Astrocyte (in vitro differentiated cells and primary cell): ENCODE results near the gene SRMS. TPM values are rescaled to one million over a fixed set of nuclear protein-coding genes. Genes with fewer than 3 reads are reported as not detected.

ENCODE experiments used
- DNase-seq: peaks from one replicate; pipeline ENCODE4 v3.0.0-alpha.2; 2010; ENCODE audit warnings: low read depth
- FAIRE-seq: peaks from 2 replicates; lab custom pipeline; 2011; peaks lifted over from hg19 to GRCh38; lab: Jason Lieb, UNC
- H2AFZ ChIP-seq: 2 replicates; pipeline ENCODE4 v1.6.0; 2012; ENCODE audit warnings: low read depth, low read length, inconsistent platforms
- H3K27ac ChIP-seq: 2 replicates; pipeline ENCODE4 v1.5.1; 2011; ENCODE audit warnings: low read depth, low read length, inconsistent platforms
- H3K27me3 ChIP-seq: 2 replicates; pipeline ENCODE4 v1.6.0; 2011; ENCODE audit warnings: low read length, inconsistent platforms; ENCODE audit not compliant: insufficient read depth
- H3K36me3 ChIP-seq: 2 replicates; pipeline ENCODE4 v1.5.1; 2011; ENCODE audit warnings: low read length, inconsistent platforms; ENCODE audit not compliant: insufficient read depth
- H3K4me1 ChIP-seq: 2 replicates; pipeline ENCODE4 v1.5.1; 2011; ENCODE audit warnings: low read length, inconsistent platforms; ENCODE audit not compliant: insufficient read depth
- H3K4me2 ChIP-seq: 2 replicates; pipeline ENCODE4 v1.6.0; 2012; ENCODE audit warnings: low read length, inconsistent platforms
- H3K4me3 ChIP-seq: 2 replicates; pipeline ENCODE4 v1.5.1; 2011; ENCODE audit warnings: low read depth, mild to moderate bottlenecking, low read length, inconsistent platforms; ENCODE audit not compliant: insufficient read depth
- H3K79me2 ChIP-seq: 2 replicates; pipeline ENCODE4 v1.6.0; 2012; ENCODE audit warnings: mild to moderate bottlenecking, low read length, inconsistent platforms; ENCODE audit not compliant: insufficient read depth
- H3K9ac ChIP-seq: 2 replicates; pipeline ENCODE4 v1.6.0; 2012; ENCODE audit warnings: mild to moderate bottlenecking, low read length, inconsistent platforms
- H3K9me3 ChIP-seq: 2 replicates; pipeline ENCODE4 v1.5.1; 2012; ENCODE audit warnings: low read depth, mild to moderate bottlenecking, low read length, inconsistent platforms; ENCODE audit not compliant: insufficient read depth
- H4K20me1 ChIP-seq: 2 replicates; pipeline ENCODE4 v1.6.0; 2012; ENCODE audit warnings: low read length, inconsistent platforms; ENCODE audit not compliant: insufficient read depth
- H3K27ac Mint-ChIP-seq: one replicate; pipeline ENCODE4 v1.8.0; 2021; ENCODE audit warnings: mild to moderate bottlenecking, mixed read lengths; ENCODE audit not compliant: unreplicated experiment
- H3K27me3 Mint-ChIP-seq: one replicate; pipeline ENCODE4 v1.8.0; 2021; ENCODE audit warnings: low read depth, mixed read lengths; ENCODE audit not compliant: unreplicated experiment
- H3K36me3 Mint-ChIP-seq: one replicate; pipeline ENCODE4 v1.8.0; 2021; ENCODE audit warnings: low read depth, mixed read lengths; ENCODE audit not compliant: unreplicated experiment
- H3K4me1 Mint-ChIP-seq: one replicate; pipeline ENCODE4 v1.8.0; 2021; ENCODE audit warnings: low read depth, mixed read lengths; ENCODE audit not compliant: unreplicated experiment
- H3K4me3 Mint-ChIP-seq: one replicate; pipeline ENCODE4 v1.8.0; 2021; ENCODE audit warnings: mild to moderate bottlenecking, moderate library complexity, mixed read lengths; ENCODE audit not compliant: unreplicated experiment
- H3K9me3 Mint-ChIP-seq: one replicate; pipeline ENCODE4 v1.8.0; 2021; ENCODE audit warnings: mild to moderate bottlenecking, mixed read lengths; ENCODE audit not compliant: unreplicated experiment
- CTCF ChIP-seq: IDR thresholded peaks from 2 replicates; pipeline ENCODE4 v1.5.1; 2011; ENCODE audit warnings: low read depth, mild to moderate bottlenecking, inconsistent platforms, low read length, moderate library complexity; ENCODE audit not compliant: insufficient read depth
- EZH2 ChIP-seq: IDR thresholded peaks from 2 replicates; pipeline ENCODE4 v1.6.1; 2012; ENCODE audit warnings: mild to moderate bottlenecking, low read length, inconsistent platforms; ENCODE audit not compliant: insufficient read depth
- total RNA-seq: library from RNA; stranded (reverse); gene quantifications from 2 replicates; pipeline ENCODE4 v1.2.1, GENCODE V29; 2021

Gene SRMS
- total RNA-seq, 1 donor from 2014 or later = 0.14 TPM

- Histone ChIP-seq H3K4me3 (no peak overlapping the region), H3K79me2 (no peaks in the 10 kb centered on the region), H4K20me1 (peaks cover 10% of the 10 kb centered on the region), H3K9me3 (no peaks in the 10 kb centered on the region), H3K9ac (no peak overlapping the region), H3K27ac (no peak overlapping the region), H3K4me2 (no peak overlapping the region), H3K4me1 (no peaks in the 10 kb centered on the region), H3K27me3 (no peaks in the 10 kb centered on the region), H3K36me3 (no peaks in the 10 kb centered on the region), H2AFZ (no peak overlapping the region)
- Mint-ChIP-seq H3K4me1 (no peaks in the 10 kb centered on the region), H3K4me3 (no peak overlapping the region), H3K27ac (no peak overlapping the region), H3K9me3 (no peaks in the 10 kb centered on the region), H3K27me3 (no peaks in the 10 kb centered on the region), H3K36me3 (no peaks in the 10 kb centered on the region)
- DNase-seq (no peak), FAIRE-seq (no peak)
- TF ChIP-seq EZH2 = no peak
- no peak for TF ChIP-seq CTCF
Observed at GRCh38 chr20:63529861-63530787, 17.4 kb downstream of the SRMS start.

GRCh38 chr20:63529180-63529860 is 18.2 kb downstream of the SRMS start:
- H4K20me1 ChIP-seq = peaks cover 18% of the 10 kb centered on the region
- H3K9me3 ChIP-seq = no peaks in the 10 kb centered on the region
- Mint-ChIP-seq H3K9me3 (no peaks in the 10 kb centered on the region), H3K27me3 (no peaks in the 10 kb centered on the region), H3K4me3 (no peak overlapping the region), H3K27ac (no peak overlapping the region), H3K36me3 (peaks cover 7% of the 10 kb centered on the region), H3K4me1 (no peaks in the 10 kb centered on the region)
- H3K4me1 ChIP-seq = no peaks in the 10 kb centered on the region
- H3K36me3 ChIP-seq = no peaks in the 10 kb centered on the region
- DNase-seq (no peak), FAIRE-seq (no peak)
- H3K27ac ChIP-seq = no peak overlapping the region
- TF ChIP-seq CTCF (no peak), EZH2 (no peak)
- H3K9ac ChIP-seq = no peak overlapping the region
- H3K27me3 ChIP-seq = no peaks in the 10 kb centered on the region
- no peaks in the 10 kb centered on the region for H3K79me2 ChIP-seq
- no peak overlapping the region for H2AFZ ChIP-seq
- no peak overlapping the region for H3K4me2 ChIP-seq
- H3K4me3 ChIP-seq = no peak overlapping the region
